IPS-18c (cell line): ENCODE measurements around the gene PTPRD.

Experiments
- H3K4me3 ChIP-seq: 2 replicates; pipeline ENCODE4 v1.7.0; 2013; ENCODE audit warnings: low read depth, mild to moderate bottlenecking, low read length, moderate library complexity; ENCODE audit not compliant: insufficient read depth
- H3K9me3 ChIP-seq: one replicate; pipeline ENCODE4 v1.6.1; 2013; ENCODE audit warnings: mild to moderate bottlenecking, low read length, moderate library complexity; ENCODE audit not compliant: control insufficient read depth, insufficient read depth

PTPRD gene

GRCh38 chr9:10248890-10249289 is 363.9 kb downstream of the PTPRD start:
- Histone ChIP-seq H3K4me3 (no peak overlapping the region), H3K9me3 (no peaks in the 10 kb centered on the region)

GRCh38 chr9:10242255-10242654 is 370.5 kb downstream of the PTPRD start:
- Histone ChIP-seq H3K9me3 (no peaks in the 10 kb centered on the region), H3K4me3 (no peak overlapping the region)

GRCh38 chr9:10238087-10238486 is 374.7 kb downstream of the PTPRD start:
- Histone ChIP-seq H3K4me3 (no peak overlapping the region), H3K9me3 (no peaks in the 10 kb centered on the region)

- no peak overlapping the region for H3K4me3 ChIP-seq
- no peaks in the 10 kb centered on the region for H3K9me3 ChIP-seq
Measured at GRCh38 chr9:10237584-10237983, 375.2 kb downstream of the PTPRD start.

GRCh38 chr9:10236161-10236560 is 376.6 kb downstream of the PTPRD start:
- H3K9me3 ChIP-seq: no peaks in the 10 kb centered on the region
- H3K4me3 ChIP-seq: no peak overlapping the region

- no peaks in the 10 kb centered on the region for H3K9me3 ChIP-seq
- no peak overlapping the region for H3K4me3 ChIP-seq
Measured at GRCh38 chr9:10235376-10235775, 377.4 kb downstream of the PTPRD start.

GRCh38 chr9:10232352-10232930 is 380.4 kb downstream of the PTPRD start:
- H3K4me3 ChIP-seq: no peak overlapping the region
- H3K9me3 ChIP-seq: no peaks in the 10 kb centered on the region

- Histone ChIP-seq H3K9me3 (no peaks in the 10 kb centered on the region), H3K4me3 (no peak overlapping the region)
Measured at GRCh38 chr9:10230512-10230911, 382.3 kb downstream of the PTPRD start.

GRCh38 chr9:10228082-10228481 is 384.7 kb downstream of the PTPRD start:
- H3K9me3 ChIP-seq: no peaks in the 10 kb centered on the region
- no peak overlapping the region for H3K4me3 ChIP-seq

- no peak overlapping the region for H3K4me3 ChIP-seq
- no peaks in the 10 kb centered on the region for H3K9me3 ChIP-seq
Measured at GRCh38 chr9:10226996-10227395, 385.8 kb downstream of the PTPRD start.

- no peaks in the 10 kb centered on the region for H3K9me3 ChIP-seq
Measured at GRCh38 chr9:10212702-10213101, 400.1 kb downstream of the PTPRD start.

GRCh38 chr9:10208691-10209069 is 404.1 kb downstream of the PTPRD start:
- Histone ChIP-seq H3K4me3 (no peak overlapping the region), H3K9me3 (no peaks in the 10 kb centered on the region)

More at GRCh38 chr9:10212702-10213101, 400.1 kb downstream of the PTPRD start:
- no peak overlapping the region for H3K4me3 ChIP-seq

GRCh38 chr9:10204276-10204675 is 408.5 kb downstream of the PTPRD start:
- H3K4me3 ChIP-seq: no peak overlapping the region

GRCh38 chr9:10173561-10173960 is 439.2 kb downstream of the PTPRD start:
- Histone ChIP-seq H3K9me3 (no peaks in the 10 kb centered on the region), H3K4me3 (no peak overlapping the region)

More at GRCh38 chr9:10204276-10204675, 408.5 kb downstream of the PTPRD start:
- H3K9me3 ChIP-seq: no peaks in the 10 kb centered on the region

- H3K4me3 ChIP-seq: no peak overlapping the region
Measured at GRCh38 chr9:10172476-10172875, 440.3 kb downstream of the PTPRD start.

GRCh38 chr9:10168241-10168640 is 444.6 kb downstream of the PTPRD start:
- H3K4me3 ChIP-seq: no peak overlapping the region
- no peaks in the 10 kb centered on the region for H3K9me3 ChIP-seq

More at GRCh38 chr9:10172476-10172875, 440.3 kb downstream of the PTPRD start:
- no peaks in the 10 kb centered on the region for H3K9me3 ChIP-seq

GRCh38 chr9:10148796-10149195 is 464.0 kb downstream of the PTPRD start:
- no peak overlapping the region for H3K4me3 ChIP-seq
- H3K9me3 ChIP-seq: no peaks in the 10 kb centered on the region

GRCh38 chr9:10146517-10147331 is 466.1 kb downstream of the PTPRD start:
- H3K9me3 ChIP-seq: no peaks in the 10 kb centered on the region

More at GRCh38 chr9:10146517-10147331, 466.1 kb downstream of the PTPRD start:
- H3K4me3 ChIP-seq: no peak overlapping the region
